Middle frontal gyrus (tissue), 1 donor: Measurements from ENCODE around the gene PEX3.
A peak's percentile ranks its signal among the peaks of the same experiment; 100 is the strongest.

Experiments used
- DNase-seq: peaks from one replicate; pipeline ENCODE4 v3.0.0-alpha.2; 2015; ENCODE audit warnings: low spot score; ENCODE audit errors: extremely low spot score

PEX3 gene, protein sequence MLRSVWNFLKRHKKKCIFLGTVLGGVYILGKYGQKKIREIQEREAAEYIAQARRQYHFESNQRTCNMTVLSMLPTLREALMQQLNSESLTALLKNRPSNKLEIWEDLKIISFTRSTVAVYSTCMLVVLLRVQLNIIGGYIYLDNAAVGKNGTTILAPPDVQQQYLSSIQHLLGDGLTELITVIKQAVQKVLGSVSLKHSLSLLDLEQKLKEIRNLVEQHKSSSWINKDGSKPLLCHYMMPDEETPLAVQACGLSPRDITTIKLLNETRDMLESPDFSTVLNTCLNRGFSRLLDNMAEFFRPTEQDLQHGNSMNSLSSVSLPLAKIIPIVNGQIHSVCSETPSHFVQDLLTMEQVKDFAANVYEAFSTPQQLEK

DNA sequence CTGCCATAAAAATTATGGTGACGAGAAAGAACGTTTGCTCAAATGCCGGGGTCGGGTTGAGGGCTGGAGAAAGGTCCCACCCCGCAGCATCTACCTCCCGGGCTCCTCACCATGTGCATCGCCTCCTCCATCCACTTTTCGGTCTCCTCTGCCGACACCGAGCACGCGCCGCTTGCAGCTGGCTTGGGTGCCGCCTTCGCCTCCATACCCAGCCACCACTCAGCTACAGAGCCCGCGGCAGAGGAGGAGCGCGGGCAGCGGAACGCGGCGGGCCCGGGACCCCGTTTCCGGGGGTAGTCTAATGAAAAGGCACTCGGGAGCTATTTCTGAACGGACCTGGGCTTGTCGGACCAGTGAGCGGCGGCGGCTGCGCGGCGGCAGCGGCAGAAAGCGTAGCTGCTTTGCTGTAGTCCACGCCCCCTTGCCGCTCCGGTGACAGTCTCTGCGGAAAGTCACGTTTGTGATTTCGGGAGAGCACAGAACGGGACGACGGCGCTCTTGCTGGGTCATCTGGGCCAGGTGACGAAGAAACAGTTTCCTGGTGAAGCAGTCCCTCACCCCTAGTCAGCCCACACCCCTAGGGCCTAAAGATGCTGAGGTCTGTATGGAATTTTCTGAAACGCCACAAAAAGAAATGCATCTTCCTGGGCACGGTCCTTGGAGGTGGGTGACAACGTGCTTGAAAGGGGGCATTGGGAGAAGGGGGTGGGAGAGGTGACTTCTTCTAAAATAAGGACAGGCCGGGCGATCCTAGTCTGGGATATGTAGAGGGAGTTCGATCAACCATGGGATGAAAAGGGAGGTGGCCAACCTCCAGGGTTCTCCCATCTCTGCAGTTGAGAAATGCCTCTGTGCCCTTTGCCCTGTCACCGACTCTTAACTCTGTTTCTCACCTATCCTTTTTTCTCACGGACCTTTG, at the start of gene PEX3, which contains the start of gene ADAT2:
PEX3 (plus strand) TSS at position 353 of the 919 bp plus-strand sequence; CDS start at position 591, 238 bp downstream.
ADAT2 (minus strand) TSS at position 243 of the 919 bp plus-strand sequence; CDS start at position 206, 37 bp downstream.
- DNase-seq = peak; percentile 83

DNA sequence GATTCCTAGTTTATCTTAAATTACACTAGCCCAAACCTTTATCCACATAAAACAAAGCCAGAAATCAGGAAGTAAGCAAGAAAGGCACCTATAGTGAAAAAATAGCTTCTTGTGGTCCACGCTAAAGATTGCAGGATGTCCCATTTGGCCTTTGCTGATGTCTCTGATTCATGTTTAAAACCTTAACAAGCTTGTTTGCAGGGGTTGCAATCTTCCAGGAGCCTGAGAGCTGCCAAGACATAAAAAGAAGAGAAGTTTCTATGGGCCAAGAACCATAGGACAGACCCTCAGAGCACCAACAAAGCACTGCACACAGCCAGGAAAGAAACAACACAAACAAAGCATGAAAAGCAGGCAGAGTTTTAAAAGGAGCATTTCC, 49.5 kb upstream of the PEX3 start:
- DNase-seq = no peak

DNA sequence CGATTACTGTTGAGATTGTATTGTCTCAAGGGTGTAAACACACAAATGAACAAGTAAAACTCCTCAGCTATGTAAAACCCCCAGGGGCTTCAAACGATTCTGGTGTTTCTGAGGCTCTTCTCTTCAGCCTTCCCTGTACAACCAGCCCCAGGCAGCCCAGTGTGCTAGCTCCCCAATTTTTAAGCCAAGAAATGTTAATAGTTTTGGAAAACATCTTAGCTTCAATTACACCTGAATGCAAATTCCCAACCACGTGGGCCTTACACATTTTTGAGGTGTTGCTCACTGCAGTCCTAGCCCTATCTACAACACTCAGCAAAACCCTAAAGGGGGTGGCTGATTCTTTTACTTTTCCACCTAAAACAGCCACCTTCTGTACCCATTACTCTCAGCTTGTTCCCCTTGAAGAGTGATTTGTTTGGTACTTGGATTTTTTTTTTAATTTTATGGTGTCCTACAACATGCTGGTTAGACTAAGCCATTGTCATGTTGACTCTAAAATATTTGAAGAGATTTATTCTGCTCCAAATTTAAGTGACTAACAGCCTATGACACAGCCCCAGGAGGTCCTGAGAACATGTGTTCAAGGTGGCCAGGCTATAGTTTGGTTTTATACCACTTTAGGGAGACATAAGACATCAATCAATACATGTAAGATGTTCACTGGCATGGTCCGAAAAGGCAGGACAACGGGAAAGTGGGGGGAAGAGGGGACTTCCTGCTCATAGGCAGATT, 48.8 kb upstream of the PEX3 start:
- DNase-seq = no peak

DNA sequence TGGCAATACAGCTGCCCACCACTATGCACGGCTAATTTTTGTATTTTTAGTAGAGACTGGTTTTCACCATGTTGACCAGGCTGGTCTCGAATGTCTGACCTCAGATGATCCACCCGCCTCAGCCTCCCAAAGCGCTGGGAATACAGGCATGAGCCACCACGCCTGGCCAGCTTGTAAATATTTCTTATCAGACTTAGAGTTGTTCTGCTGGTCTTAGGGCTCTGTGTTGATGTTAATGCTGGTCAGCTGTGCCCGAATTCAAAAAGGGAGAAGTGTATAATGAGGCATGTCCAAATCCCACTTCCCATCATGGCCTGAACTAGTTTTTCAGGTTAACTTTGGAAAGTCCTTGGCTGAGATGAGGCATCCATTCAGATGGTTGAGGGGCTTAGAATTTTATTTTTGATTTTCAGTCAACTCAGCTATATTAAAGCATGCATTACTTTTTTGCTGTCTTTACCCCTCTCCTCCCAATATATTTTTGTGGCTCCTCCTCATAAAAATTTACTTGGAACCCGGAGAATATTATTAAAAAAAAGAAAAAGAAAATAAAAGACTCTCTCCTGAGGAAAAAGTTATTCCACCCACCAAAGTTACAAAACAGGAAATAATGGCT, 47.8 kb upstream of the PEX3 start:
- DNase-seq = no peak

DNA sequence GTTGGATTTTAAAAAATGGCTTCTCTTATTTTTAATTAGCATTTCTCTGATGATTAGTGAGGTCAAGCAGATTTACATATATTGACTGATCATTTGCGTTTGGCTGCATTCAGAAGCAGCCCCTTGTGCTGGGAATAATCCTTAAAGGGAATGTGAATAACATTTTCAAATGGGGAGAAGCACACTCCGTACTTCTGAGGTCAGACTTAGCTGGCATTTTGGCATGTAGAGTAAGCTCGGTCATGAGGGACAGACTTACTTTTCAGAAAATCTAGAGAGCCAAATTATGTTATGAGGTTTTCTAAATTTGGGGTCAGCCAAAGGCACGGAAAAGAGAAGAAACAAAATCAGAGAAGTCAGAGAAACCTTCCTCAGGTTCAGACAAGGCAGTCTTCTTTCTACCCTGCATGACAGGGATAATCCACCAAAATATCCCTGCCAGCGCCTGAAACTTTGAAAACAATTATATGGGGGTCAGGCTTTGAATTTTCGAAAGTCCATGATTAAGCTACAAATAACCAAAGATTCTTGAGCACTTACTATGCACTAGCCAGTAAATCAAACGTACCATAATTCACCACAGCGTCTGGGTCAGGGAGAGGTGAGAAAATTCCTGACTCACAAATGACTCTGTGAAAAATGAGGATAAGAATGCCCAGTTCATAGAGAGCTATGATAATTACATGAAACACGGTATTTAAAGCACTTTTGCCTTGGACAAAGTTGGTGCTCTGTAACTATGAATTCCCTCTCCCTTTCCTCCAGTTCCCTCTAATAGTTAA, 45.0 kb upstream of the PEX3 start:
- DNase-seq = no peak

DNA sequence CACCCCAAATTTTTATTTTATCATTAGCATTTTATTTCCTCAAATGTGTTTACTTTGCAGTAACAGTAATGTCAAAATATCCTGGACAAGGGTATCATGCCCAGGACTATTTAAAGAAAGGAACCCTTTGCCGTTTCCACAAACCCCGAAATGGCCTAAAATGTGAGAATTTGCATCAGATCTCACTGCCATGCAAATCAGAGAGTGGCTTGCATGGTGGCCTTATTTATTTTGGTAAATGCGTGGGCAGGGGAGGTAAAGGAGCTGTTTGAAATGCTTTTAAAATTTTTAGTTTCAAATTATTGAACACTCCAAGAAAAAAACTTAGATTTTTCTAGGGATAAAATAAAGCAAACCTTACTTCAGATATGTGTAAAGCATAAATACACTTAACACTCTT, 43.9 kb upstream of the PEX3 start:
- no peak for DNase-seq

DNA sequence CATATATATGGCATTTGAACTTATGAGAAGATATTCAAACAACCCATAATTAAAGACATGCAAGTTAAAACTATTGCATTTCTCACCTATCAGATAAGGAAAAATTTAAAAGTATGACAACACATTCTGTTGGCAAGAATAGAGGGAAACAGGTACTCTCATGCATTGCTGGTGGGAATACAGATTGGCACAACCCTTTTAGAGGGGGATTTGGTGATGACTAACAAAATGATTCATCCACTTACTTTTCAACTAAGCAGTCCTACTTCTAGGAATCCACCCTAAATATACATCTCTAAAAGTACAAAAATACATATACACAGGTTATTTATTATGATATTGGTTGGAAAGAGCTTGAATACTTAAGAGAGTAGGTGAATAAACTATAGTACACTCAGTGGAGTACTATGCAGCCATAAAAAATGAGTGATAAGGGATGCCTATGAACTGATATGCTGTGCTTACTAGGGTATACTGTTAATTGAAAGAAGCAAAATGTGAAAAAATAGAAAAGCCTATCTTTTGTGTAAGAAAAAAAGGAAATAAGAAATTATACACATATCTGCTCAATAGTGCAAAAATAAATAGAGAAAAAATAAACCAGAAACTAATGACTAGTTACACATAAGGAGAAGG, 42.3 kb upstream of the PEX3 start:
- no peak for DNase-seq

DNA sequence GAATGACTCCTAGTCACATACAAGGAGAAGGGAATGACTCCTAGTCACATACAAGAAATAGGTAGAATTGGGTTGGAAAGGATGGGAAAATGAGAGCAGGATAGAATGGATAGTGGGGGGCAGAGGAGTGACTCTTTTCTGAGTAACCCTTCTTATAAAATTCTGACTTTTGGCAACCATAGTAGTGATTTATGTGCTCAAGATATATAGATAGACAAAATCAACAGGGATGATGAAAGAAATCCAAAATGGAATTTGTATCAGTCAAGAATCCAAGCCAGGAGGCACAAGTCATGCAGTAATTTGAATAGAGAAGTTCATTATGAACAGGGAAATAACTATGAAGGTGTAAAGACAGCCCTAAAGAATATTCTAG, 41.8 kb upstream of the PEX3 start:
- DNase-seq = no peak

DNA sequence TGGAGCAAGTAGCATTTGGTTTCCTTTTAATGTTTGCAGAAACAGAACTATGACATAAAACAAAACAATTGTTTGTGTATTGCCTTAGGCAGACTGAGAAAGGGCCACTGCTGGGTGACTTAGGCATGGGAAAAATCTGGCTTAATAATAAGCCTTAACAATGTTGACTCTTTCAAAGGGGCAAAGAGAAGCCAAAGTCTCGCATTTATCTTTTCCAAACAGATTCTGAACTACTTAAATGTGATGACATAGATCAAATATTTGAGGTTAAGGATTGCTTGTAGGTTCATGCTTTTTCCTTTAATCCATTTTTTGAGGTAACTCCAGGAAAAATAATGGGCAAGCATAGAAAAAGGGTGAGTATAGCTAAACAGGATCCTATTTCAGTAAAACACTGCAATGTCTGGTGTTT, 39.7 kb upstream of the PEX3 start:
- DNase-seq = no peak

DNA sequence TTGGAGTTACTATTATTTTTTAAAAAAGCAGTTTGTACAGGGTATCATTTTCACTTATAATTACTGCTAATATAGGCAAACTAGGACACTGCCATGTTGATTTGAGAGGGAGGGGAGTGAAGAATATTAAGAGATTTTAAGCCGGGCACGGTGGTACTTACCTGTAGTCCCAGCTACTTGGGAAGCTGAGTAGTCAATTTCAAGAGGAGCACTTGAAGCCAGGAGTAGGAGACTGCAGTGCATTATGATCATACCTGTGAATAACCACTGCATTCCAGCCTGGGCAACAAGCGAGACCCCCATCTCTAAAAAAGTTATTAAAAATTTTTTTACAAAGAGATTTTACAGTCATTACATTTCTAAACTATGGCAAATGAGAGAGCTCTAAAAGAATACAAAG, 35.8 kb upstream of the PEX3 start:
- no peak for DNase-seq

DNA sequence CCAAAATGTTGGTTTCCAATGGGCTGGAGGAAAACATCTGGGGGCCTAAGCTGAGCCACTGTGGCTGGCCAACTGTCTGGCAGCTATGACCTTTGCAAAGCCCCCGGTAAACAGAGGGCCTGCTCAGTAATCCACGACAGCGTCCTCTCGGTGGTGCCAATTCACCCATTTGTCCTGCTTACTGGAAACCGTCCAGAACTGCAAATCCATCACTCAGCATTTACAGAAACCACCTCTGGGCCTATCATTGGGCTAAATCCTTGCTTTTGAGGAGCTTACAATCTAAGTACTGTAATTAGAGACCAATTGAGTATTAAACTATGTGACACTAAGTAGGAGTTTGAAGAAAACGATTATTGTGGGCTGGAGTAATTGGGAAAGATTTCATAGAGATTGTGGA, 31.1 kb upstream of the PEX3 start:
- no peak for DNase-seq

DNA sequence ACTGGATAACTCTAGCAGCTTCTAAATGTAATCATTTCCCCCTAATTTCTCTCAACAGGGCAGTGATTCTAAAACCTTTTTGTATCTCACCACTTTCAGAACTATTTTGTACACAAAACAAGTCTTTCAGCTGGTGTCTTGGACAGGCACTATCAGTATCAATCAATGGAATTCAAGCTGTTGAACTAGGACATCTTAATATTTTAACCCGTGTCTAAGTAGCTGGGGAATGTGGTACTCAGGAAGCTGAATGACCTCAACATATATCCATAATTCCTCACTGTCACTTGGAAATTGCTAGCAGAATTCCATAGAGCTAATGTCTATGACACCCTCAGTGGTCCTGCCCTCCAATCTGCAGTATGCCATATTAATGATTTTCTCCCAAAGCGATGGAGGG, 24.6 kb upstream of the PEX3 start:
- DNase-seq = no peak

DNA sequence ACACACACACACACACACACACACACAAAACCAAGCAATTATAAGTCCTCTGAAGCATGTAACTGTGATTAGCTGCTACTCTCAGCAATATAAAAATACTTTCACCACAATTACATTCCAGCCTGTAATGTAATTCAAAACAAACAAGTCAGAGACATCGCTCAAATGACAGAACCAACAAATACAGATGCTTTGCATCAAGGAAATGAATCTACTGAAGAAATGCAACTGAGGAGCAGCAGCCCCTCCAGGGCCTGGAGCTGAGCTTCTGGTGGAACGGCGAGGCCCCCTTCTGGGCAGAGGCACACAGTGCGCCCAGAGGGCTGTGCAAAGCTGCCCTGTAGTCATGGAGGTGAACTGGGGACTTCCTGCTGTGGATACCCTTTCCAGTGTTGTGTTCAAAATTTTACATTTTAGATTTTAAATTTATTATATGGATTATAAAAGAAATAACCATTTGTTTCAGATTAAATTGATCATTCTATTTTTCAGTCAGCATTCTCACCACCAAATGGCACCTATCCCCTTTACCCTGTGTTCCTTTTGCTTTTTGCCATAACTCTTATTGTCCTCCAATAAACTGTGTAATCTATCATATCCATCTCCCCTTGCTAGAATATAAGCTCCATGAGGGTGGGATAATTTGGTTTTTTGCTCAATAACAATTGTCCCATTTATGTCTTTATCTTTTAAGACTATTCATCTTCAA, 23.3 kb upstream of the PEX3 start:
- DNase-seq = peak; percentile 63

DNA sequence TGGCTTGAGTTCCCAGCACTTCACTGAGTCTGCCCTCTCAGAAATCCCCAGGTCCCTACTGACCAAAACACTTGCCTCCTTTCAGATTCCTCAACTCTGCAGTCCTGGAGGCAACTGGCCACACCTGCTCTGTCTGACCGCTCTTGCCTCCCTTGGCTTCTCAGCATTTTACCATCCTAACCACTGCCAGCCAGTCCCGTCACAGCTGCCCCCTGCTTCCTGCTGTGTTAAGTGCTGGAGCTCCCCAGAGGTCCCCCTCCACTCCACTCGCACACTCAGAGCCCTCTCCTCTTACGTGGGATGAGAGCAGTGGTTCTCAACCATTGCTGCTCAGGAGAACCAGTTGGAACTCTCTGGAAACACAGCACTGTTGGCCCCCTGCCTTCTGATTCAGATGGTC, 20.6 kb upstream of the PEX3 start:
- DNase-seq = no peak

DNA sequence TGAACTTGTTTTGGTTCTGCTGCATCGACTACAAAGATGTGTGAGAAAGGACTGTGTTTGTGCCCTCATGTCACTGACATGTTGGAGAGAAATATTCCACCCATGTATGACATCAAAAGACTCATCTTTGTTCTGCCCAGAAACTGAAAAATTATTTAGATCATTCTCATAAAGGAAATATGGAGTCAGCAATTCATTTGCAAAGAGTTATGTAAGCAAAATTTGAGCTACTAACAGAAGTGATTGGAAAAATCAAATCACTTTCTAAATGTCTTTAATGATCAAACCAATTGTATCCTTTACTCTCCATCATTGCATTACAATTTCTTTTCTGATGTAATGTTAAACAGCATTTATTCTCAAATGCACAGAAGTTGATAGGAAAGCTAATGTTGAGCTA, 19.4 kb upstream of the PEX3 start:
- DNase-seq = no peak

DNA sequence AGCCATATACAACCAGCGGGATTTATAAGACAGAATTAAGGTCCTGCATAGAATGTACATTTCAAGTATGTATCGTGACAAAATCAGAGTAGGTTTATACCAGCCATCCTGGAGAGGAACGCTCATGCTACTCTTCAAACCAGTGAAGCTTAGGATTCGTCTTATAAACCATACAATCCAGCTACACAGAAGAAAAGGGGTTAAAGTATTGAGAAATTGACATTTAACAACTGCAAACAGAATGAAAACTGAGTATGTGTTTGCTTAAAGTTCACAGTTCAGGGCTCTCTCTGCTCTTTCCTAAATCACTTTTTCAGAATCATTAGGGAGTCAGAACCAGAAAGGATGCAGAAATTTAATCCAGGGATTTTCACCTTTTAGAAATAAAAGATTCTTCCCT, 18.0 kb upstream of the PEX3 start:
- DNase-seq = no peak

DNA sequence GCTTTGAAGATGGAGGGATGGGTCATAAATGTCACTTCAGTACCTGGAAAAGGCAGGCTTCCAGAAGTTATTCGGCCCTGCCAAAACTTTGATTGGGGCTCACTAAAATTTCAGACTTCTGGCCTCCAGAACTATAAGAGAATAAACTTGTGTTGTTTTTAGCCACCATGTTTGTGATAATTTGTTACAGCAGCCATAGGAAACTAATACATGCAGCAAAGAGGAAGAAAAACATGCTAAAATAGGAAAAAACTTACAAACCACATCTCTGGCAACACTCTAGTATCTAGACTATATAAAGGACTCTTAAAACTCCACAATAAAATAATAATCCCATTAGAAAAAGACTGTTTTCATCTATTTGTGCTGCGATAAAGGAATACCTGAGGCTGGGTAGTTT, 9.6 kb upstream of the PEX3 start:
- no peak for DNase-seq

DNA sequence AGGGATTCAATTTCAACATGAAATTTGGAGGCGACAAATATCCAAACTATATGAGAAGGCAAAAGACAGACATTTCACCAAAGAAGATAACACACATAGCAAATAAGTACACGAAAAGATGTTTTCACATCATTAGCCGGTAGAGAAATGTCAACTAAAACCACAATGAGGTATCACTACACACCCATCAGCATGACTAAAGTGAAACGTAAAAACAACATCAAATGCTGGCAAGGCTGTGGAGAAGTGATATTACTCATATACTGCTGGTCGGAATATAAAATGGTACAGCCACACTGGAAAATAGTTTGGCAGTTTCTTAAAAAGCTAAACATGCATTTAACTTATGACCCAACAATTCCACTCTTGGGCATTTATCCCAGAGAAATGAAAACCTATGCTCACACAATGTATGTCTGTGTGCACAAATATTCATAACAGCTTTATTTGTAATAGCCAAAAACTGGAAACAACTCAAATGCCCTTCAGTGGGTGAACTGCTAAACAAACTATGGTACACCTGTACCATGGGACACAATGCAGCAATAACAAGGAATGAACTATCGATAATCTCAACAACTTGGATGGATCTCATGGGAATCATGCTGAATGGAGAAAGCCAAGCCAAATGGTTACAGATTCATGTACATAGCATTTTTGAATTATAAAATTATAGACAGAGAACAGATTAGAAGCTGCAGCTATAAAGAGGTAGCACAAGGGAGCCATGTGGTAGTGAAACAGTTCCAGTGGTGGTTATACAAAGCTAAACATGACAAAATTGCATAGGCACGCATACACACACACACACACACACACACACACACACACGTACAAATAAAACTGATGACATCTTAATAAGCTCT, 8.7 kb upstream of the PEX3 start:
- DNase-seq = no peak

DNA sequence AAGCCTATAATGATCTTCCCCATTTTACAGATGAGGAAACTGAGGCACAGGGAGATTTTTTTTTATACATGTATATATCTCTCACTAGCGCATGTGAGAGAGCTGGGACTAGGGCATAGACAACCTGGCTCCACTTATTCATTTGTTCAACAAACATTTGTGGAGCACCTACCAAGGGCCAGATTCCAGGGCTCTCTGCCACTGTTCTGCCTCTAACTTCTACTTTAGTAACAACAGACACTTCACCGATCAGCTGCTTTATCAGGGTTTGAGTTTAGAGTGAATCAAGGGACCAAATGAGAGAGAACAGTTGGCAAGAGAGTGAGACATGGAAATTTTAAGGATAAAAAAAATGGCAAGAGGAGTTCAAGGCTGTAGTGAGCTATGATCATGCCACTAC, 7.5 kb upstream of the PEX3 start:
- DNase-seq = no peak
